ENCODE results near the gene CDPF1.

GRCh38 chr22:46213052-46213451 is 37.0 kb downstream of the CDPF1 start:
- TF ChIP-seq CTCF (conservative IDR thresholded peaks at IDR 0.05 in 1 of 2, IDR thresholded peaks at IDR 0.05 in 1 of 2; ENCODE audit: extremely low read depth in 1 of 2, insufficient read depth in 1 of 2, low read depth in 1 of 2, low read length in 2 of 2) (no peak), EZH2 (IDR thresholded peaks at IDR 0.05; ENCODE audit: borderline replicate concordance, low read length) (no peak)
